Measurements from ENCODE around the gene IDH3G. TPM values are rescaled to one million over a fixed set of nuclear protein-coding genes. Genes with fewer than 3 reads are reported as not detected.
"Not testable (repeated sequence)": the region's sequence is repeated elsewhere in the genome, so short reads cannot be mapped to it uniquely, and the experiment has no call there.

The IDH3G gene
- total and polyA plus RNA-seq, 5 donors from 2014 or later, result 64.4 to 127 (median 100) TPM

DNA sequence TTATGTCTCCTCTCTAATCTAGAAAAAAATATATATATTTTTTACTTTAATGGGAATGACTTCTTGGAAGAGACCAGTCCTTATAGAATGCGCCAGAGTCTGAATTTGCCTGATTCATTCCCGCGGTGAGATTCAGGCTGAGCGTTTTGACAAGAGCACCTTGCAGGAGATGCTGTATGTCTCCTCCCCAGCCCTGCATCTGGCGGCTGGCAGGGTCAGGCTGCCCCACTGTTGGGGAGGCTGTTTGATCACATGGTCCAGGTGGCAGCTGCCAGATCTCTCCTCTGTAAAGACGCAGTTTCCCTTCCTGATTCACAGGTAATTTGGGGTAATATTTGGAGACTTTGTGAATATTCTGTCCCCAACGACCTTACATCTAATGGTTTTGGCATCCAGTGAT is 26.4 kb upstream of the IDH3G start:
- Mint-ChIP-seq H3K9me3 (no peaks in the 10 kb centered on the region), H3K4me3 (no peak overlapping the region), H3K27me3 (peaks cover 27% of the 10 kb centered on the region), H3K36me3 (no peaks in the 10 kb centered on the region), H3K4me1 (peaks cover 0 to 44% (median 3%) of the 10 kb centered on the region in 4 donors), H3K27ac (no peak overlapping the region)
- ATAC-seq (ENCODE audit: low read depth in 2 of 2) (no peak), DNase-seq (no peak)
- H3K4me3 ChIP-seq (ENCODE audit: low read depth, low read length), result no peak overlapping the region
- no peaks in the 10 kb centered on the region for H3K9me3 ChIP-seq (ENCODE audit: control insufficient read depth in 2 of 2, low read length in 2 of 2)
- peaks cover 4% of the 10 kb centered on the region for H3K27me3 ChIP-seq (ENCODE audit: control insufficient read depth, insufficient read depth, low read length)
- H3K4me1 ChIP-seq (ENCODE audit: control insufficient read depth, insufficient read depth, low read length, poor library complexity, severe bottlenecking), result peaks cover 19% of the 10 kb centered on the region
- H3K36me3 ChIP-seq (ENCODE audit: control insufficient read depth, insufficient read depth, low read length), result no peaks in the 10 kb centered on the region
- no peak overlapping the region for H3K27ac ChIP-seq (ENCODE audit: insufficient read depth, low read length, poor library complexity, severe bottlenecking)

DNA sequence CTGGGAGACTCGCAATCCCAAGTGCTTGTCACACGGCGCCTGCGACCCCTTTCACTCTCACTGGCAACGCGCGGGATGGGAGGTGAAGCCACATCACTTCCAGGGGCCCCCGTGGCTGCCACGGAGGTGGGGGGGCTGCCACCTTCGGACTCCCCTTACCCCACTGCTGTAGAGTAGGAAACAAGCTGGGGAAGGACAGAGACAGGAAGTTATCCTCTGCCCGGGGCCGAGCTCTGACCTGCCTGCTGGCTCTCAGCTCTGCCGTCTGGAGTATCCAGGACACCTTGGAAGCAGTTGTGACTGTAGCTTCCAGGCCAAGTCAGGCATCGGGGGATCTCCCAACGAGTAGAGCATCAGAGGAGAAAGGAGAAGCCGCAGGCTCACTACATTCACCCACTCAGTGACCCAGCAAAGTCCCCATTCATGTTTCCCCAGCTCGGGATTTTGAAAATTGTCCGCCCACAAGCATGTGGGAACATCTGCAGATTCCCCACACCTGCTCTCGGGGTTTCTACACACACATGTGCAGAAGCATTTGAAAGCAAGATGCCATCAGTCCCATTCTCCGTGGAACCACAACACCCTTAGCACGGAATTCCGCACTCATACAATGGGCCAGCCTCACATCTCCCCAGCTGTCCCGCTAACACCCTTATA is 25.3 kb upstream of the IDH3G start:
- Mint-ChIP-seq H3K9me3 (peaks cover 0 to under 1% (median 0%) of the 10 kb centered on the region in 7 donors), H3K4me1 (peaks cover 0 to 44% (median 6%) of the 10 kb centered on the region in 4 donors), H3K27me3 (peaks cover 35% of the 10 kb centered on the region), H3K4me3 (peak overlapping the region in 1 of 4 donors; percentile 41), H3K36me3 (no peaks in the 10 kb centered on the region), H3K27ac (no peak overlapping the region)
- ATAC-seq (ENCODE audit: low read depth in 2 of 2), result no peak
- H3K4me3 ChIP-seq (ENCODE audit: low read depth, low read length), result no peak overlapping the region
- H3K9me3 ChIP-seq (ENCODE audit: control insufficient read depth in 2 of 2, low read length in 2 of 2), result no peaks in the 10 kb centered on the region
- H3K27ac ChIP-seq (ENCODE audit: insufficient read depth, low read length, poor library complexity, severe bottlenecking), result no peak overlapping the region
- DNase-seq, result no peak
- H3K4me1 ChIP-seq (ENCODE audit: control insufficient read depth, insufficient read depth, low read length, poor library complexity, severe bottlenecking), result peaks cover 19% of the 10 kb centered on the region
- H3K36me3 ChIP-seq (ENCODE audit: control insufficient read depth, insufficient read depth, low read length), result no peaks in the 10 kb centered on the region
- H3K27me3 ChIP-seq (ENCODE audit: control insufficient read depth, insufficient read depth, low read length), result peaks cover 4% of the 10 kb centered on the region

DNA sequence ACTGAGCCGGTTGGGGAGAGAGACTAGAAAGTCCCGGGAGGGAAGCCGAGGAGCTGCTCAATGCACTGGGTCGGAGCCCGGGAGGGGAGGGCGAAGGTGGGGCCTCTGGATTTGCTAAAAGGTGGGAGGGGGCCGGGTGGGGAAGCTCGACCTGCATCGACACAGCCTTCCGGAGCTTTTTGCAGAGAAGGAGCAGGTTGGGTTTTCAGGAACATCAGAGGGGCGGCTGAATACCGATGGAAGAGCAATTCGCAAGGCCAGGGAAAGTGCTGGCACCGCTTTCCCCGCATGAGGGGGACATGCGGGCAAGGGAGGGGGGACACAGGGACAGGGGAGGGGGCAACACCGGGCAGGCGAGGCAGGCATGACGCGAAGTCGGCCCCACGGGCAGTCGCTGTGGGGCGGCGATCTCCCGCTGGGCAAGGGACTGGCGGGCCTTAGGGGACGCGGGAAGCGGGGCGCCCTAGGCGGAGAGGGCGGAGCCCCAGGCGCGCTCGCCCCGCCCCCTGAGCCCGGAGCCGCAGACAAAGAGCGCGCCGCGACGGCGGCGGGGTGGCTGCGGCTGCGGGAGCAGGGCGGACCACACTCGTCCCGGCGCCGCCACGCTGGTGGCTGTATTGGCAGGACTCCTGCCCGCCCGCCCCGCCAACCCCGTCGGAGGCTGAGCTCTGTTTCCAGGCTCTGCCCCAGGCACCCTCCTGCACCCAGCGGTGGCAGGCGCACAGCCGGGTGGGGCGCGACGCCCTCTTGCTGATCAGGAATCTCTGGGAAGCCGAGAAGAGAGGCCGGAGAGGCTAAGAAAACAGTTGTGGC is 24.6 kb upstream of the IDH3G start:
- H3K4me3 Mint-ChIP-seq, result peak overlapping the region in 1 of 4 donors; percentile 41
- Histone ChIP-seq H3K36me3 (ENCODE audit: control insufficient read depth, insufficient read depth, low read length) (no peaks in the 10 kb centered on the region), H3K9me3 (ENCODE audit: control insufficient read depth in 2 of 2, low read length in 2 of 2) (no peaks in the 10 kb centered on the region), H3K27me3 (ENCODE audit: control insufficient read depth, insufficient read depth, low read length) (peaks cover 3% of the 10 kb centered on the region), H3K27ac (ENCODE audit: insufficient read depth, low read length, poor library complexity, severe bottlenecking) (no peak overlapping the region), H3K4me1 (ENCODE audit: control insufficient read depth, insufficient read depth, low read length, poor library complexity, severe bottlenecking) (peaks cover 19% of the 10 kb centered on the region), H3K4me3 (ENCODE audit: low read depth, low read length) (no peak overlapping the region)
- H3K4me1 Mint-ChIP-seq, result peaks cover 0 to 44% (median 6%) of the 10 kb centered on the region in 4 donors
- peaks cover 0 to 1% (median 0%) of the 10 kb centered on the region in 7 donors for H3K9me3 Mint-ChIP-seq
- H3K27ac Mint-ChIP-seq, result no peak overlapping the region
- peak; percentile 27 to 40 (median 35) for DNase-seq
- ATAC-seq (ENCODE audit: low read depth in 2 of 2), result peak in 1 of 2 donors; percentile 55
- H3K27me3 Mint-ChIP-seq, result peaks cover 31% of the 10 kb centered on the region
- H3K36me3 Mint-ChIP-seq, result no peaks in the 10 kb centered on the region

DNA sequence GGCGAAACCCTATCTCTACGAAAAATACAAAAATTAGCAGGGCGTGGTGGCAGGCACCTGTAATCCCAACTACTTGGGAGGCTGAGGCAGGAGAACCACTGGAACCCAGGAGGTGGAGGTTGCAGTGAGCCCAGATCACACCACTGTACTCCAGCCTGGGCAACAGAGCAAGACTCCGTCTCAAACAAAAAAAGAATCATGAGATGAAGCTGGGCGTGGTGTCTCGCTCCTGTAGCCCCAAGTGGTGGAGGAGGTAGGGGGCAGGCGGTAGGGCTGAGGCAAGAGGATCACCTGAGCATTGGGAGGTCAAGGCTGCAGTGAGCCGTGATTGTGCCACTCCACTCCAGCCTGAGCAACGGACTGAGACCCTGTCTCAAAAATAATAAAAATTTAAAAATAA is 23.9 kb upstream of the IDH3G start:
- not testable (repeated sequence) for H3K36me3 ChIP-seq (ENCODE audit: control insufficient read depth, insufficient read depth, low read length); H3K36me3 Mint-ChIP-seq; H3K27ac ChIP-seq (ENCODE audit: insufficient read depth, low read length, poor library complexity, severe bottlenecking); DNase-seq; ATAC-seq (ENCODE audit: low read depth in 2 of 2); H3K4me3 ChIP-seq (ENCODE audit: low read depth, low read length); H3K9me3 ChIP-seq (ENCODE audit: control insufficient read depth in 2 of 2, low read length in 2 of 2); H3K4me3 Mint-ChIP-seq; H3K27me3 ChIP-seq (ENCODE audit: control insufficient read depth, insufficient read depth, low read length); H3K9me3 Mint-ChIP-seq
- peaks cover 19% of the 10 kb centered on the region for H3K4me1 ChIP-seq (ENCODE audit: control insufficient read depth, insufficient read depth, low read length, poor library complexity, severe bottlenecking)
- Mint-ChIP-seq H3K27me3 (peaks cover 32% of the 10 kb centered on the region), H3K27ac (peak overlapping the region in 1 of 3 donors; percentile 52), H3K4me1 (peaks cover 0 to 42% (median 6%) of the 10 kb centered on the region in 4 donors)

DNA sequence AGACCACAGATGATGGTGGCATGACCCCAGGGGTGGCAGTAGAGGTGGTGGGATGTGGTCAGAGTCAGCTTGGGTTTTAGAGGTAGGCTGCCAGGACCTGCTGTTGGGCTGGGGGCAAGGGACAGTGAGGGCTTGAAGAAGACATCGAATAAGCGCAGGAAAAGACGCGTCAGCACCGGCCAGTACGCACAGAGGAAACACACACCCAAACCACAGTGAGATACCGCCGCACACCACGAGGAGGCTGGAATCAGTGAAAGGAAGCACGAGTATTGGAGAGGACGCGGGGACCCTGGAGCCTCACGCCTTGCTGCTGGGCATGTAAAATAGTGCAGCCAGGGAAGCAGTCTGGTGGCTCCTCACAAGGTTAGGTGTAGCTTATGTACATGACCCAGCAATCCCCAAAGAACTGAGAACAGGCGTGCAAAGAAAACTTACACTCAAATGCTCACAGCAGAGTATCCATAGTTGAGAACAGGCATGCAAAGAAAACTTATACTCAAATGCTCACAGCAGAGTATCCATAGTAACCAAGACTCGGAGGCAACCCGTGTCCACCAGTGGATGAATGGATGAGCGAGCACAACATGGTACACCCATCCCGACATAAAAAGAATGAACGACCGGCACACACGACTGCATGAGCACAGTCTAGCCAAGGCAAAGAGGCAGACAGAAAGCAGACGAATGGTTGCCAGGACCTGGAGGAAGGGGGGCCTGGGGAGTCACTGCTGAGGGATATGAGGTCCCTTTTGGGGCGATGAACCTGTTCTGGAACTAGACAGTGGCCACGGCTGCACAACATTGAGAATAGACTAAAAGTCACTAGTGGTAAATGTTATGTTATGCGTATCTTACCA is 22.9 kb upstream of the IDH3G start:
- peaks cover 16% of the 10 kb centered on the region for H3K4me1 ChIP-seq (ENCODE audit: control insufficient read depth, insufficient read depth, low read length, poor library complexity, severe bottlenecking)
- peaks cover 0 to 34% (median 6%) of the 10 kb centered on the region in 4 donors for H3K4me1 Mint-ChIP-seq
- no peak overlapping the region for H3K27ac ChIP-seq (ENCODE audit: insufficient read depth, low read length, poor library complexity, severe bottlenecking)
- DNase-seq, result peak in 2 of 3 donors; percentile 11 to 44
- H3K36me3 ChIP-seq (ENCODE audit: control insufficient read depth, insufficient read depth, low read length), result no peaks in the 10 kb centered on the region
- H3K9me3 Mint-ChIP-seq, result peaks cover 0 to 1% (median 0%) of the 10 kb centered on the region in 7 donors
- peaks cover 3% of the 10 kb centered on the region for H3K27me3 ChIP-seq (ENCODE audit: control insufficient read depth, insufficient read depth, low read length)
- H3K4me3 Mint-ChIP-seq, result peak overlapping the region in 1 of 4 donors; percentile 32
- H3K9me3 ChIP-seq (ENCODE audit: control insufficient read depth in 2 of 2, low read length in 2 of 2), result no peaks in the 10 kb centered on the region
- peak in 1 of 2 donors; percentile 20 for ATAC-seq (ENCODE audit: low read depth in 2 of 2)
- no peak overlapping the region for H3K27ac Mint-ChIP-seq
- H3K36me3 Mint-ChIP-seq, result no peaks in the 10 kb centered on the region
- peaks cover 30% of the 10 kb centered on the region for H3K27me3 Mint-ChIP-seq
- H3K4me3 ChIP-seq (ENCODE audit: low read depth, low read length), result no peak overlapping the region

DNA sequence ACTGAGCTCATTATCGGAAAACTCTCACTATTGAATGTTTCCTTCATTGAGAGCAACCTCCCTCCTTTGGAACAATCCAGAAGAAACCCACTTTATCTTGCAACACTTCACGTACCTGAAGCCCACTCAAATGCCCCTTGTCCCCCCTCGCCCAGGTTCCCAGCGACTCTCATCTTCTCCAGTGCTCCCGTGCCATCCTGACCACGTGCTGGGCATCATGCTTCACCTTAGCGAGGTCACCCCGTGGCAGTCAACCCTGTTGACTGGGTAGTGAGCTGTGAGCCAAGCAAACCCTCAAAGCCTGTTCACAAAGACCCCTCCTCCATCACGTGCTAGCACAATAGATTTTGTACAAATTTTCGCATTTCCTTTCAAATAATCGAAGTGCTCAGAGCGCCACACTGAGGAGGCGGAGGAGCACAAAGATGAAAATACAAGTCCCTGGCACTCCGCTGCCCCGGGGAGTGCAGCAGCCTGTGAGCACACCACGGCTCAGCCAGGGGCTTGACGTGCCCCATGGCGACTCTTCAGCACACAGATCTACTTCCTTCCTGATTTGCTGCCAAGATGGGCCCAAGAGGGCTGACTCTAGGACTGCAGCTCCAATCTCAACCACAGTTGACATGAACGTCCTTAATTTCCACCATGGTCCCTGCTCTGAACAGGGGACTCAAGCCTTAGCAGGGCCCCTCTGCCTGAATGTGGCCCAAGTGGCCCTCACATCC is 20.6 kb upstream of the IDH3G start:
- peaks cover 3% of the 10 kb centered on the region for H3K27me3 ChIP-seq (ENCODE audit: control insufficient read depth, insufficient read depth, low read length)
- H3K36me3 ChIP-seq (ENCODE audit: control insufficient read depth, insufficient read depth, low read length), result no peaks in the 10 kb centered on the region
- no peaks in the 10 kb centered on the region for H3K36me3 Mint-ChIP-seq
- DNase-seq, result no peak
- no peak overlapping the region for H3K27ac ChIP-seq (ENCODE audit: insufficient read depth, low read length, poor library complexity, severe bottlenecking)
- peaks cover 0 to 1% (median 0%) of the 10 kb centered on the region in 7 donors for H3K9me3 Mint-ChIP-seq
- H3K27ac Mint-ChIP-seq, result no peak overlapping the region
- H3K27me3 Mint-ChIP-seq, result peaks cover 25% of the 10 kb centered on the region
- peaks cover 8% of the 10 kb centered on the region for H3K4me1 ChIP-seq (ENCODE audit: control insufficient read depth, insufficient read depth, low read length, poor library complexity, severe bottlenecking)
- H3K4me3 ChIP-seq (ENCODE audit: low read depth, low read length), result no peak overlapping the region
- no peaks in the 10 kb centered on the region for H3K9me3 ChIP-seq (ENCODE audit: control insufficient read depth in 2 of 2, low read length in 2 of 2)
- no peak for ATAC-seq (ENCODE audit: low read depth in 2 of 2)
- peaks cover 0 to 19% (median 6%) of the 10 kb centered on the region in 4 donors for H3K4me1 Mint-ChIP-seq
- H3K4me3 Mint-ChIP-seq, result no peak overlapping the region

DNA sequence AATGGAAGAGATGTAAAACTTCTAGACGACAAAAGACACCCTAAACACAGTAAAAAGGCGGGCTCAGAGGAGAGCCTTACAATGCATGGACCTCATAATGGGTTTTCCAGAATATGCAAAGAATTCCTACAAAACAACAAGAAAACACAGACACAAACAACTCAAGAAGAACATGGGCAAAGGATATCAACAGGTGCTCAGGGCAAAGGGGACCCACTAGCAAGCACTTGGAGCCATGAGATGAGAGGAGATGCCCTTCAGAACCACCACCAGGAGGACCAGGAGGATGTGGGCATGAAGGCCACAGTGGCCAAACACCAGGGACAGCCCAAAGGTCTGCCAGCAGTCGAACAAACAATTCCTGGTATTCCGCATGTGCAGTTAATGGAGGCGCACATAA is 19.0 kb upstream of the IDH3G start:
- ATAC-seq (ENCODE audit: low read depth in 2 of 2) (no peak), DNase-seq (no peak)
- H3K27ac ChIP-seq (ENCODE audit: insufficient read depth, low read length, poor library complexity, severe bottlenecking), result no peak overlapping the region
- H3K27me3 Mint-ChIP-seq, result peaks cover 25% of the 10 kb centered on the region
- no peaks in the 10 kb centered on the region for H3K36me3 ChIP-seq (ENCODE audit: control insufficient read depth, insufficient read depth, low read length)
- H3K4me1 Mint-ChIP-seq, result peaks cover 0 to 12% (median 3%) of the 10 kb centered on the region in 4 donors
- H3K9me3 ChIP-seq (ENCODE audit: control insufficient read depth in 2 of 2, low read length in 2 of 2), result no peaks in the 10 kb centered on the region
- H3K36me3 Mint-ChIP-seq, result no peaks in the 10 kb centered on the region
- H3K4me3 ChIP-seq (ENCODE audit: low read depth, low read length), result no peak overlapping the region
- H3K27ac Mint-ChIP-seq, result no peak overlapping the region
- H3K27me3 ChIP-seq (ENCODE audit: control insufficient read depth, insufficient read depth, low read length), result peaks cover 3% of the 10 kb centered on the region
- no peak overlapping the region for H3K4me3 Mint-ChIP-seq
- H3K4me1 ChIP-seq (ENCODE audit: control insufficient read depth, insufficient read depth, low read length, poor library complexity, severe bottlenecking), result no peaks in the 10 kb centered on the region
- H3K9me3 Mint-ChIP-seq, result peaks cover 0 to 1% (median 0%) of the 10 kb centered on the region in 7 donors
